Occipital lobe (tissue), 2 donors: Measurements from ENCODE around the gene SFSWAP. TPM values are rescaled to one million over a fixed set of nuclear protein-coding genes. Genes with fewer than 3 reads are reported as not detected.
"Not testable (repeated sequence)": the region's sequence is repeated elsewhere in the genome, so short reads cannot be mapped to it uniquely, and the experiment has no call there.

ENCODE experiments used
- DNase-seq: peaks from one replicate; lab custom pipeline; 2025; lab: John Stamatoyannopoulos, UW
- total RNA-seq: library from RNA; depleted of rRNA; stranded (reverse); fragments of >200 nt; gene quantifications from one replicate; pipeline ENCODE4 v1.2.3, GENCODE V29; 2014

SFSWAP gene
- total RNA-seq, 1 donor from 2014 or later = 26.4 TPM

DNA sequence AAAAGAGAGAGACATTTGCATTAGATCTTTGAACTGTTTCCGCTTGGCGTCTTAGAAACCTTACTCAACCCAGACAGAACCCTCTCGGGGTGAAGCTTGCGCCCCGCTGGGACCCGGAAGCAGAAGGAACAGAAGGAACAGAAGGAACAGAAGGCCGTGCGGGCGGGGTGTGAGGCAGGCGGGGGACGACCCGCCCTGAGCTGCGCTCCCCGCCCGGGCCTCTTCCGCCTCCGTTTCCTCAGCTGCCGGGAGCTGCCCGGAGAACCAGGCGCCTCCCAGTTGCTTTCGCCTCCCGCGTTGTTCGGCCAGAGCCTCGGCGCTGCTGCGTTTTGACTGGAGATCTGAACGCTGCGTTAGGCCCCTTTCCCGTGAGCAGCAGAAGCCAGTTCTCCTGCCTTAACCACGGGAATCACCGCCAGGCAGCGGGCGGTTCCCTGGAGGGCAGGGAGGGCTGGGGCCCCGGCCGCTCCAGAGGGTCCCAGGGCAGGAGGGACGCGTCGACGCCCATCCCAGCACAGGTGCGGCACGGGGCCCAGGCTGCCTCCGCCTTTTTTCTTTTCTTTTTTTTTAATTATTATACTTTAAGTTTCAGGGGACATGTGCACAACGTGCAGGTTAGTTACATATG lies 98.0 kb downstream of the SFSWAP start:
- DNase-seq = no peak

DNA sequence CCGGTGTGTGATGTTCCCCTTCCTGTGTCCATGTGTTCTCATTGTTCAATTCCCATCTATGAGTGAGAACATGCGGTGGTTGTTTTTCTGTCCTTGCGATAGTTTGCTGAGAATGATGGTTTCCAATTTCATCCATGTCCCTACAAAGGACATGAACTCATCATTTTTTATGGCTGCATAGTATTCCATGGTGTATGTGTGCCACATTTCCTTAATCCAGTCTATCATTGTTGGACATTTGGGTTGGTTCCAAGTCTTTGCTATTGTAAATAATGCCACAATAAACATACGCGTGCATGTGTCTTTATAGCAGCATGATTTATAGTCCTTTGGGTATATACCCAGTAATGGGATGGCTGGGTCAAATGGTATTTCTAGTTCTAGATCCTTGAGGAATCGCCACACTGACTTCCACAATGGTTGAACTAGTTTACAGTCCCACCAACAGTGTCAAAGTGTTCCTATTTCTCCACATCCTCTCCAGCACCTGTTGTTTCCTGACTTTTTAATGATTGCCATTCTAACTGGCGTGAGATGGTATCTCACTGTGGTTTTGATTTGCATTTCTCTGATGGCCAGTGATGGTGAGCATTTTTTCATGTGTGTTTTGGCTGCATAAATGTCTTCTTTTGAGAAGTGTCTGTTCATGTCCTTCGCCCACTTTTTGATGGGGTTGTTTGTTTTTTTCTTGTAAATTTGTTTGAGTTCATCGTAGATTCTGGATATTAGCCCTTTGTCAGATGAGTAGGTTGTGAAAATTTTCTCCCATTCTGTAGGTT lies 98.8 kb downstream of the SFSWAP start:
- DNase-seq = not testable (repeated sequence)

DNA sequence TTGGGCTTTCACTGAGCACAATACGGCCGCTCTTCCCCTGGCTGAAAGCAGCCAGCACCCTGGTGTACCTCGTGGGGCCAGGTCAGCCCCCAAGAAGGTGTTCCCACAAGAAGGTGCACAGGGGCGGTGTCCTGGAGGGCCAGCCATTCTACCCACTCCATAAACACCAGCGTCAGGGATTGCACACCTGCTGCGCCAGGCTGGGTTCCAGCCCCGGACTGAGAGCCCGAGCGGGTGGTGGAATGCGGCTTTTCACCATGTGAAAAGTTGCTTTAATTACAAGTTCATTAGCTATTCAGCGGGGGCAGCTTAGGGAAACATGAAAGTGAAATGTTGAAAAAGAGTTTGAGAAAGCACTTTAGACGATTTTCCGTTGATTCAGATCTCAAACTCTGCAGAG lies 99.8 kb downstream of the SFSWAP start:
- no peak for DNase-seq

DNA sequence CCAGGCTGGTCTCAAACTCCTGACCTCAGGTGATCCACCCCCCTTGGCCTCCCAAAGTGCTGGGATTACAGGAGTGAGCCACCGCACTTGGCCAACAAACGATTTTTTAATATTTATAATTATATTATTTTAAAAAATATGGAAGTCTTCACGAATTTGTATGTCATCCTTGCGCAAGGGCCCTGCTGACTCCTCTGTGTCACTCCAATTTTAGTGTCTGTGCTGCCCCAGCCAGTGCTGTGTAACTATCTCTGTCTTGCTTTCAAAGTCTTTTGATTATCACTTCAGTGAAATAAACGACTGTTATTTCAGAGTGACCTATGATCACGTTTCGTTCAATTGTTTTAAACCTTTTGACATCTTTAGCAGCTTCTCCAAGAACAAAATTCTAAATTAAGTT lies 104.2 kb downstream of the SFSWAP start:
- no peak for DNase-seq

DNA sequence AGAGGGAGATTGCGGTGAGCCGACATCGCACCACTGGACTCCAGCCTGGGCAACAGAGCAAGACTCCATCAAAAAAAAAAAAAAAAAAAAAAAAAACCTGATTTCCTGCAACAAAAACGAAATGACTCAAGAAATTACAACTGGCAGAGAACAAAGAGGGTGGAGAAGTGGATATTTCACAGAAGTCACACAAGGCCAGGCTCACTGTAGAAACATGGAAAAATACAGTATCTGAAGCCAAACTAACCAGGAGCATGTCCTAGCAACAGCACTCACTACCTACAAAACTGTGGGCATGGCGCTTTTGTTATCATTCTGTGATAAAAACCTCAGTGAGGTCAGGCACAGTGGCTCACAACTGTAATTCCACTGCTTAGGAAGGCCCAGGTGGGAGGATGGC lies 105.6 kb downstream of the SFSWAP start:
- DNase-seq = no peak

DNA sequence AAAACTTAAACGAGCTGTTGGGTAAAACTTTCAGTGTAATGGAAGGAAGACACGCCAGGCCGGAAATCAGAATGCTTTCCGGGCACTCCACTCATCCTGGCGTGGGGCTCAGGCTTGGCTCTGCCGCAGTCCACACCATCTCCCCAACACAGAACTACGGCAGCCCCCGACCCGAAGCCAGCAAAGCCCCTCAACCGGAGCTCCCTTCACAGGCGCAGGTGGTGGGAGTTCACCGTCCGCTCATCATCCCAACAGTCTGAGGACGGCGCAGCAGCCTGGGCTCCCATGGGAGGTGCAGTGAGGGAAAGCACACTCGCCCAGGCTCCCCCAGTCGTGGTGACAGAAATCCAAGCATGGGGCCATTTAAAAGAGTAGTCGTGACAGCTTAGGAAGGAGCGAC lies 106.4 kb downstream of the SFSWAP start:
- DNase-seq = no peak

DNA sequence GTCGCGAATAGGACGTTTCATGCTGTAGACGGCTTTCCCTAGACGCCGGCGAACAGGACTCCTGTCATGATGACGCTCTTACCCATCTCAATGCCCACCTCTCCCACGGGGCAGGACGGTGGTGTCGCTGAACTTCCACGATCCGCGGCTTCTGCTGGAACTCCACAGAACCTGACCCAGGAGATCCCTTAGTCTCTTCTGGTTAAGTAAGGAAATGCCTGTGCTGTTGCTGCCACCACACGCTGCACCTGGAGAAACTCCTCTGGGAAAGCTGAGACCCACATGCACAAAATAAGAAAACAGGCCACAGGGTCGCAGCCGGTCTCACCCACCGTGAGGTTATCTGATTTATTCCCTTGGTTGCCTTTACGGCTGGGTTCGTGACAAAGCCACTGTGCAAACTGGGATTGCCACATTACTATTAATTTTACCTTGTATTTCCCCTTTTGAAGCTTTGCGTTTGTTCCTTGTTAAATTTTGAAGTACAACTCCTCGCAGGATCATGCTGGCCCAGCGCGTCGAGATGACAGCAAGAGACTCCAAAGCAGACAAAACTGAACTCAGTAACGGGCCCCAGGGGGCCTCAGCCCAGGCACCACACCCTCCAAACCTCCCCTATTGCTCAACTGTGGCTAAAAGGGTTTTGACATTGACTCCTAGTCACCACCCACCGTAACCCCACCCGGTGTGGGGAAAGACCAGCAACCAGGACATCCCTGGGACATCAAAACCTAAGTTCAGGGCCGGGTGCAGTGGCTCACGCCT lies 108.1 kb downstream of the SFSWAP start:
- no peak for DNase-seq

DNA sequence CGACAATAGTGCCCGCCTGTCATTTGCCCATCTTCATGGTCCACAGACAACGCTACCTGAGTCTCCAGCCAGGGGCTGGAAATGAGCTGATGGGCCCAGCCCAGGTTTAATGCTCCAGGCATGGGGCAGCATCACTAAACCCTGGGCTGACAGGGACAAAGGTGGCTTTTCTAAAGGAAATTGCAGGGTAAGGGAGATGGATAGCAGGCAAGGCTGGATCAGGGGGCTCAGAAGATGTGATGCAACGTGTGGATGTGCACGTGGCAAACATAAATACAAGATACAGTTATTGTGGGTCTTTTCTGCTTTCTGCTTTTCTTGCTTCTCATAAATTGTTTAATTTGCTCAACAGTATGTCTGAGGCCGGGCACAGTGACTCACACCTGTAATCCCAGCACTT lies 113.6 kb downstream of the SFSWAP start:
- DNase-seq = no peak

DNA sequence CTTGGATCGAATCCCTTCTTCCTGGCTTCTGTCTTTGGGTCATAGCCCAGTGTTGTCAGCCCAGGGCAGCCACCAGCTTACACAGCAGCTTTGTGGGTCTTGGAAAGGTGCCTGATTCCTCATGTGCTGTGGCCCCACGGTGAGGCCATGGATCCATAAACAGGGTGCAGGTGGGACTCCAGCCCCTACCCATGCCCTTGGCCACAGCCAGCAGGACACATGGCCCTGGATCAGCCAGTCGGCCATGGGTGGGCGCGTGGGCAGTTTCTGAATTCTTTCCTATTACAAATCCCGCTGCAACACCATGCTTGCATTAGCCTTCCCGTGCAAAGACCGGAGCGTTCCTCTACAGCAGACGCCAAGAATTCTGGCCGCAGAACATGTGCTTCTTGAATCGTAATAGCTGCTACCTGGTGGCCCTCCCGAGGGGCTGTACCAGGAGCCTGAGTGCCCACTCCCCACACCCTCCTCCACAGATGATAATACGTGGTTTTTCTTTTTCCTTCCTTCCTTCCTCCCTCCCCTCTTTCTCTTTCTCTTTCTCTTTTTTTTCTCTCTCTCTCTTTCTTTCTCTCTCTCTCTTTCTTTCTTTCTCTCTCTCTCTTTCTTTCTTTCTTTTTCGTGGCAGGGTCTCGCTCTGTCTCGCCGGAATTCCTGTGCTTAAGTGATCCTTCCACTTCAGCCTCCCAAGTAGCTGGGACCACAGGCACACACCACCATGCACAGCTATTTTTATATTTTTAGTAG lies 114.4 kb downstream of the SFSWAP start:
- DNase-seq = no peak

DNA sequence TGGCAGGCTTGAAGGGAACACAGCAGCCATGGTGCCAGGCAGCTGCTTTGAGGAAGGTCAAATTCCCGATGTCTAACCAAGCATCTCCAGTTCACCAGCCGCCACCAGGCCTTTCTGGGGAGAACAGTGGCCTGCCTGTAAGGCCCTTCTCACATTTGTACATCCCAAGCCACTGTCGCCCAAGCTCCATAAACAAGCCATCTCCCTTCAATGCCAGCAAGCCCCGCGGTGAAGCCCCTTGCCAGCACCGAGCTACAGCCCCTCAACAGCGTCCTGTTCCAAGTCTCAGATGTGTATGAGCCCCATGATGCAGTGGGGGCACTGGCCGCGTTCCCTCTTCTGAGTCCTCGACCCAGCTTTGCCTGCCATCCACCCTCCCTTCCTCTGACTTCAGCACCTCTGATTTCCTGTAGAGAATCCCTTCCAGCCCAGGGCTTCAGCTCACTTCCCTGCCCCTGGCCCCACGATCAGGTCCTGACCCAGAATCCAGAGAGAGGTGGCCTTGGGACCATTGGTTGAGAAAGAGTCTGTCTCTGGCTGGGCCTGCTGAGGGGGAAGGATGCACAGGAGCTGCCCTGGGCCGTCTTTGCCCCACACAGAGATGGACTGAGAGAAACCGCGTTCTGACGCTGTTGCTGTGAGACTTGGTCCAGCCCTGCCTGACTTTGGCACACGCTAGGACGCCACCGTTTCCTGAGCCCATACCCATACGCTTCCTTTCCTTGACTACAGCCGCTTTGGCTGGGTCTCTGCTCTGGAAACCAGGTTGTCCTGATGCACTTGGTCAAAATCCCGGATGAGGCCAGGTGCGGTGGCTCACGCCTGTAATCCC lies 115.4 kb downstream of the SFSWAP start:
- DNase-seq = no peak

DNA sequence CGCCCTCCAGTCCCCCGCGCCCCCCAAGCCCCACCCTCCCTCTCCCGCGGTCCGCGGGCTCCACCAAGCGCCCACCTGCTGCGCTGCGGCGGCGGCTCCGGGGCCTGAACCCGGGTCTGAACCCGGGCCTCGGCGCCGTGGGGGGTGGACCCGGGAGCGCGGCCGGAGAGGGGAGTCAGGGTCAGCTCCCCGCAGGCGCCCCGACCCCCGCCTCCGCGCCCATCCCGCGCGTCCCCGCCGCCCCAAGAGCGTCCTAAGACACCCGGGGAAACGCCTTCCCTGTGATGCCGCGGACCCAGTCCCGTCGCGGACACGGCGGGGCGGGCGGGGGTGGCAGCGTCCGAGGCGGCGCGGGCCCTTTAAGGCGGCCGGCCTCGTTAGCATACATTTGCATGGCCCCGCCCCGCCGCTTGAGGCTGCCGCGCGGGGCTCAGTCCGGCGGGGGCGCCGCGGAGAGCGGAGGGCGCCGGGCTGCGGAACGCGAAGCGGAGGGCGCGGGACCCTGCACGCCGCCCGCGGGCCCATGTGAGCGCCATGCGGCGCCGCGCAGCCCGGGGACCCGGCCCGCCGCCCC lies 117.2 kb downstream of the SFSWAP start, which contains the start of gene MMP17:
Gene MMP17, plus strand, starts transcription at position 433 of the 574 bp plus-strand sequence. Its CDS starts 102 bp downstream, at position 535.
- DNase-seq = no peak

DNA sequence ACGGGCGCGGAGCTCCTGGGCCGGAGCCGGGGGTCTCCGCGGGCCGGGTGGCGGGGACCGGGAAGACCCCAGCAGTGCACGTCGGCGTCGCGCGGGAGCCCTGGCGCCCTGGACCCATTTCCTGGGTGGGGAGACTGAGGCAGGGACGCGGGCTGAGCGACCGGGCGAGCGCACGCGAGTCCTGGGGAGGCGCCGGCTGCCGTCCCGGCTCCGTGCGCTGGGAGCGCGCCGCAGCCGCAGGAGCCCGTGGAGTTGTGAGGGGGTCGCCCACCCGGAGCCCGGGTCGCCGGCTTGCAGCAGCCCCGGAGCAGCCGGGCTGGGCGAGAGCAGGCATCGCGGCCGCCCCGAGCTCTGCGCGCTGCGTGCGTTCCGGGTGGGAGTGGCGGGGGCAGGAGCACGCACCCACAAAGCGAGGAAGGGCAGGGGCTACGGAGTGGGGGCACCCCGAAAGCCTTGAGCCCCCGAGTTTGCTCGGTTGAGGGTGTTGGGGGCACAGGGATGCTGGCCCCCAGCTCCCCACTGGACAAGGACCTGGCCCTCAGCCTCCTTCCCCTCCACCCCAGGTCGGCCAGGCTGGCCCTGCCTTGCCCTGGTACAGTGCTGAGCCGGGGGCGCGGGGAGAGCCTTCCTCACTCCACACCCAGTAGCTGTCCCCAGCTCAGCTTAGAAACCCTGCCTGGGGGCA lies 117.9 kb downstream of the SFSWAP start:
- no peak for DNase-seq

DNA sequence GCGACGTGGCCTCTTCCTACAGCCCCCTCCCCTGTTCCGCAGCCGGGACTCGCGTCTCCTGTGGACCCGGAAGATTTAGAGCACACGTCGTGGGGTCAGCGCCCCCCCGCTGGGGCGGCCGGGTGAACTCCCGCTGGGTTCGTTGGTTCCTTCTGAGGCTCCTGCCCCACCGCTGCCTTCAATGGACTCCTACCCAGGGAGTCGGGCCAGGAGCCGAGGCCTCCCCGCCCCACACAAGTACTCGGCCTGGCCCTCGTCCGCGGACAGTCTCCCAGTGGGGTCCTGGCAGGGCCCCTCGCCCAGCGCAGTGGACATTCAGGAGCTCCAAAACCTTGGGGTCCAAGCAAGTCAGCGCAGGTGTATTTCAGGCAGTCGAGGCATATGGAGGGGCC lies 118.5 kb downstream of the SFSWAP start:
- DNase-seq = no peak

DNA sequence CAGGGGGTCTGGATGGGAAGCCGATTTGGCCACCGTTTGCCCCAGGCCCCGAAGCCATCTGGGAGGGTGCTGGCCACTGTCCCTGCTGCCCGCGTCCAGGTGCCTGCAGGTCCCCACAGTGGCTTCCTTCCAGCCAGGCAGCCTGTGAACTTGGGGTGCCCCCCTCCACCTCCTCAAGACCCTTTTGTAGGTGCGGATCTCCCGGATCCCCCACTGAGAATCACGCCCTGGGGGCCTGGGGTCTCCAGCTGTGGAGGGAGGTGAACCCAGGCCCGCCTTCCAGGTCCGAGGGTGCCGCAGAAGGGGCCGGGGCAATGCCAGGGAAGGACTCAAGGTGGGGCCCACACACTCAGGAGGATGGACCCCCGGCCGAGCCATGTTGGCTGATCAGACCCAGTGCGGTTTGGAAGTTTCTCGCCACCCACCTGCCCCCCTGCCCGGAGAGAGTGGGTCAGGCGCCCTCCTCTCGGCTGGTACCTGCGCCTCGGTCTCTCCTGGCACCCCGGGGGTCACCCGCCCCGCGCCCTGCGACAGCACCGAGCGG lies 119.0 kb downstream of the SFSWAP start:
- no peak for DNase-seq

DNA sequence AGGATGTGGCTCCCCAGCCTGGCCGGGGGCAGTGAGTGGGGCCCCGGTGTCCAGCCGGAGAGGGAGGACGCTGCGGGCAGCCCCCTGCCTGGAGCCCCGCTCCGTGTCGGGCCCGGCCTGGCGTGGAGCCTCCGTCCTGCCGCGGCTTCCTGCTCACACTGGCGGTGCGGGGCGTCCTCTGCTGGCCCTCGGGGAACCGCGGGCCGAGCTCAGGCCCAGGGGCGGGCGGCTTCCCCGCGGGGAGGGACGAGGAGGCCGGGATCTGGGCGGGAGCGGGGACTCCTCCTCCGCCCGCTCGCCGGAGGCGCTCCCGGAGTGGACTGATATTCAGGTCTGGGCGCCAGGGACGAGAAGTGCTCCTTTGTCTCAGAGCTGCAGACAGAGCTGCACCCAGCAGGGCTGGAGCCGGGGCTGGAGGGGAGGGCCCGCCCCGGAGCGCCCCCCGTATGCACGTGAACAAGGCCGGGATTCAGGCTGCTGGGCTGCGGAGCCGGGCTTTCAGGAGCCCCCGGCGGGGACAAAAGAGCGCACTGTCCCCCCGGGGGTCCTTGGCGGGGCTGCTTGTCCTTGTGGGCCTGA lies 119.5 kb downstream of the SFSWAP start:
- DNase-seq = peak; percentile 83

DNA sequence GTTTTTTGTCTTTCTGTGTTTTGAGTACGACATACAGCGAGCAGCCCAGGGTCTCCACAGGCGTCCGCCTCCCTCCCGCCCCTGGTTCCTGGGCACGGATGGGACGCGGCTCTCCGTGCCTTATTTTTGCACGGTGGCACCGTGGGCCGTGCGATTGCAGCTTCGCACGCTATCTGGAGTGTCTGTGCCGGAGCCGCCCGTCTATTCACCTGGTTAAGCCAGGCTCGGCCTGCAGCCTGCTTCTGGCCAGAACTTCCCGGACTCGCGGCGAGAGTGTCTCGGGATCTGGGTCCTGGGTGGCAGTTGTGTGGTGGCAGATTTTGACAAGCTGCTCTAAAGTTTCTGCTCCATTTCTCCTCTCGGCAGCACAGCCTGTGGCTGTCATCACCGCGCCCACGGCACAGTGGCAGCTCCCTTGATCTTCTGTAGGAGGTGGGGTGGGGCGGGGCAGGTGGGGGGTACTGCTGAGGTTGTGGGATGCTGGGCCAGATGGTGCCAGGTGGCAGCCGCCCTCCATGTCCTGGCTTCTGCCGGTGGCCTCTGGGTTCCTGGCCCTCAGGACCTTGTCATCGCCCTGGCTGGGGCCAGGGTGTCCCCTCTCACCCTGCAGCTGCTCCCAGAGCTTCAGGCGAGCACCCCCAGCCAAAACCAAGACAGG lies 120.2 kb downstream of the SFSWAP start:
- peak; percentile 46 for DNase-seq

DNA sequence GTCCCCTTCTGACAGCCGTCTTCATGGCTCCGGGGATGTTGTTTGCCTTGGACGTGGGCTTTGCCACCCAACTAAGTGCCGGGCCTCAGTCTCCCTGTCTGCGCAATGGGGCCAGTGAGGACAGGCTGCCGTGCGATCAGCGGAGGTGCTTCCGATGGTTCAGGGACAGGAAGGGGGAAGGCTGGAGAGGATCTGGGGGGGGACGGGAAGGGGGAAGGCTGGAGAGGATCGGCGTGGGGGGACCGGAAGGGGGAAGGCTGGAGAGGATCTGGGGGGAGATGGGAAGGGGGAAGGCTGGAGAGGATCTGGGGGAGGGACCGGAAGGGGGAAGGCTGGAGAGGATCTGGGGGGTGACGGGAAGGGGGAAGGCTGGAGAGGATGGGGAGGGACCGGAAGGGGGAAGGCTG lies 120.7 kb downstream of the SFSWAP start:
- DNase-seq = no peak
